Subcutaneous adipose tissue (tissue), 4 donors: ENCODE measurements around the gene GRIA3. TPM values are rescaled to one million over a fixed set of nuclear protein-coding genes. Genes with fewer than 3 reads are reported as not detected.

Experiments used
- CTCF ChIP-seq: fragments of 450-650 bp; IDR thresholded peaks from one replicate; pipeline ENCODE4 v1.5.1; 2016; ENCODE audit warnings: low read depth, mild to moderate bottlenecking, control low read depth, antibody characterized with exemption, moderate library complexity
- total RNA-seq, 4 donors: library from RNA; depleted of rRNA; stranded (reverse); fragments of >200 nt; gene quantifications; one replicate each; pipeline ENCODE4 v1.1.0, GENCODE V29; 2016

The GRIA3 gene
- total RNA-seq, 4 donors from 2014 or later: 0.19 to 1.9 (median 1.2) TPM

- TF ChIP-seq CTCF: no peak
These were observed 93.7 kb downstream of the GRIA3 start for GRCh38 chrX:123277821-123278220.

GRCh38 chrX:123282241-123282640, 98.2 kb downstream of the GRIA3 start:
- TF ChIP-seq CTCF: no peak

- no peak for TF ChIP-seq CTCF
These were observed 107.5 kb downstream of the GRIA3 start for GRCh38 chrX:123291623-123292022.

GRCh38 chrX:123298026-123298425, 113.9 kb downstream of the GRIA3 start:
- no peak for TF ChIP-seq CTCF

- no peak for TF ChIP-seq CTCF
These were observed 119.4 kb downstream of the GRIA3 start for GRCh38 chrX:123303429-123303828.

GRCh38 chrX:123308658-123309057, 124.6 kb downstream of the GRIA3 start:
- no peak for TF ChIP-seq CTCF

GRCh38 chrX:123310112-123310511, 126.0 kb downstream of the GRIA3 start:
- no peak for TF ChIP-seq CTCF
